HEK293 (cell line): Measurements from ENCODE around the gene MAPKAPK5.

Experiments used
- CTCF ChIA-PET: fragments of 350-600 bp; formaldehyde crosslinking; extraction: SDS; loops from one replicate; lab custom pipeline; 2021; ENCODE audit warnings: antibody characterized with exemption; lab: Yijun Ruan, JAX
- POLR2A ChIA-PET: fragments of 300-600 bp; formaldehyde crosslinking; extraction: SDS; loops from one replicate; lab custom pipeline; 2020; ENCODE audit warnings: antibody characterized with exemption, inconsistent platforms; lab: Yijun Ruan, JAX
- H3K27ac ChIP-seq: fragments of 200-500 bp; sonication (Bioruptor generic); 2 replicates; pipeline ENCODE4 v1.5.1; 2014; ENCODE audit warnings: low read depth, low read length, control low read depth, inconsistent platforms; ENCODE audit errors: extremely low read depth
- H3K36me3 ChIP-seq, 2 experiments: fragments of 200-500 bp in 1 of 2; sonication (Bioruptor generic) in 1 of 2; 1 replicate in 1 of 2; 2 replicates in 1 of 2; pipeline ENCODE4 v1.5.1; 2014 to 2017; ENCODE audit warnings: inconsistent platforms in 2 of 2, low read length in 2 of 2; ENCODE audit not compliant: control insufficient read depth in 2 of 2, insufficient read depth in 1 of 2
- H3K4me1 ChIP-seq: fragments of 200-500 bp; sonication (Bioruptor generic); 2 replicates; pipeline ENCODE4 v1.5.1; 2014; ENCODE audit warnings: mild to moderate bottlenecking, low read length, inconsistent platforms; ENCODE audit not compliant: control insufficient read depth, insufficient read depth
- H3K4me3 ChIP-seq: 2 replicates; pipeline ENCODE4 v1.5.1; 2011; ENCODE audit warnings: low read depth, mild to moderate bottlenecking, control low read depth, low read length, moderate library complexity
- H3K9me3 ChIP-seq: fragments of 200-500 bp; sonication (Bioruptor generic); 2 replicates; pipeline ENCODE4 v1.5.1; 2014; ENCODE audit warnings: low read depth, low read length, inconsistent platforms; ENCODE audit not compliant: control insufficient read depth, insufficient read depth
- GLIS1 ChIP-seq: fragments of 450-650 bp; formaldehyde crosslinking; IDR thresholded peaks from 2 replicates; pipeline ENCODE4 v1.5.1; 2016; ENCODE audit warnings: missing biosample characterization, missing genetic modification characterization
- RBAK ChIP-seq: fragments of 450-650 bp; formaldehyde crosslinking; IDR thresholded peaks from 2 replicates; pipeline ENCODE4 v1.5.1; 2016; ENCODE audit warnings: missing biosample characterization, missing genetic modification characterization
- SALL2 ChIP-seq: fragments of 450-650 bp; formaldehyde crosslinking; IDR thresholded peaks from 2 replicates; pipeline ENCODE4 v1.5.0; 2017; ENCODE audit warnings: missing biosample characterization, mild to moderate bottlenecking, missing genetic modification characterization, borderline replicate concordance
- SCRT2 ChIP-seq: fragments of 450-650 bp; formaldehyde crosslinking; IDR thresholded peaks from 2 replicates; pipeline ENCODE4 v1.5.1; 2016; ENCODE audit warnings: missing biosample characterization, missing genetic modification characterization
- TCF7L2 ChIP-seq: IDR thresholded peaks from 2 replicates; pipeline ENCODE4 v1.6.1; 2011; ENCODE audit warnings: low read depth, mild to moderate bottlenecking, inconsistent platforms, low read length, moderate library complexity, borderline replicate concordance
- ZNF133 ChIP-seq: fragments of 450-650 bp; formaldehyde crosslinking; IDR thresholded peaks from 2 replicates; pipeline ENCODE4 v1.5.1; 2016; ENCODE audit warnings: missing biosample characterization, missing genetic modification characterization
- ZNF23 ChIP-seq: fragments of 450-650 bp; formaldehyde crosslinking; IDR thresholded peaks from 2 replicates; pipeline ENCODE4 v1.5.1; 2016; ENCODE audit warnings: missing biosample characterization, missing genetic modification characterization, borderline replicate concordance
- ZNF248 ChIP-seq: fragments of 450-650 bp; formaldehyde crosslinking; IDR thresholded peaks from 2 replicates; pipeline ENCODE4 v1.5.1; 2017; ENCODE audit warnings: missing biosample characterization, missing genetic modification characterization
- ZNF600 ChIP-seq: fragments of 450-650 bp; formaldehyde crosslinking; IDR thresholded peaks from 2 replicates; pipeline ENCODE4 v1.5.1; 2016; ENCODE audit warnings: missing biosample characterization, missing genetic modification characterization
- TF ChIP-seq, protein P1 (sequence below): fragments of 450-650 bp; formaldehyde crosslinking; IDR thresholded peaks from 2 replicates; pipeline ENCODE4 v1.5.1; 2016; ENCODE audit warnings: missing biosample characterization, missing genetic modification characterization
- TF ChIP-seq, protein P2 (sequence below): fragments of 450-650 bp; formaldehyde crosslinking; IDR thresholded peaks from 2 replicates; pipeline ENCODE4 v1.5.1; 2016; ENCODE audit warnings: missing biosample characterization, missing genetic modification characterization, low read depth
- TF ChIP-seq, protein P3 (sequence below): fragments of 450-650 bp; formaldehyde crosslinking; IDR thresholded peaks from 2 replicates; pipeline ENCODE4 v1.5.1; 2016; ENCODE audit warnings: missing biosample characterization, missing genetic modification characterization
- TF ChIP-seq, protein P4 (sequence below): fragments of 450-650 bp; formaldehyde crosslinking; IDR thresholded peaks from 2 replicates; pipeline ENCODE4 v1.5.1; 2017; ENCODE audit warnings: missing biosample characterization, mild to moderate bottlenecking, missing genetic modification characterization, moderate library complexity
- TF ChIP-seq, protein P5 (sequence below): fragments of 450-650 bp; formaldehyde crosslinking; conservative IDR thresholded peaks from 2 replicates; pipeline ENCODE4 v1.5.1; 2016; ENCODE audit warnings: low read depth, missing biosample characterization, missing genetic modification characterization

Gene MAPKAPK5

DNA sequence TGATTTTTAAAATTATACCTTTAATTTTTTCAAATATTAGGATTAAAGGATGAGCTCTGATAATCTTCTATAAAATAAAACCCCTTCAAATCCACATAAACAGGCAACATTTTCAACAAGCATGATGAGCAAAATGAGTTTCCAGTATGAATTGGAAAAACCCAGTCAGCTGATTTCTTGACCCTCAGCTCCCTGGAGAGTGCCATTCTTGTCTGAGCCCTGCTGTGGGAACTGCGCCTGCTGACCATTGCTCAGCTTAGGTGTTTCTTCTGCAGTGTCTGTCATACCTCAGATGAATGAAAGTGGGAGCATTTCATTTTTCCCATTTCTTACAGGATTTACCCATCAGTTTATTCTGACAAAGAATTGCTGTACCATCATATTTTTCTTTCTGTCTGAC is 27.6 kb downstream of the MAPKAPK5 start:
- H3K9me3 ChIP-seq, result no peaks in the 10 kb centered on the region
- TF ChIP-seq, protein P1, sequence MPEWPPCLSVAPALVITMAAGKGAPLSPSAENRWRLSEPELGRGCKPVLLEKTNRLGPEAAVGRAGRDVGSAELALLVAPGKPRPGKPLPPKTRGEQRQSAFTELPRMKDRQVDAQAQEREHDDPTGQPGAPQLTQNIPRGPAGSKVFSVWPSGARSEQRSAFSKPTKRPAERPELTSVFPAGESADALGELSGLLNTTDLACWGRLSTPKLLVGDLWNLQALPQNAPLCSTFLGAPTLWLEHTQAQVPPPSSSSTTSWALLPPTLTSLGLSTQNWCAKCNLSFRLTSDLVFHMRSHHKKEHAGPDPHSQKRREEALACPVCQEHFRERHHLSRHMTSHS, result no peak
- no peak for TF ChIP-seq ZNF600 (tag by site-specific recombination)
- ChIA-PET CTCF (interaction anchor here (0.6 kb wide), 1 partner anchor 10 kb away, joined by 3 read pairs; no protein-coding TSS in a partner anchor), POLR2A (interaction anchor here (0.6 kb wide), 1 partner anchor 52 kb away, joined by 3 read pairs; no protein-coding TSS in a partner anchor)
- H3K27ac ChIP-seq, result no peak overlapping the region
- no peaks in the 10 kb centered on the region for H3K4me1 ChIP-seq
- no peak overlapping the region for H3K4me3 ChIP-seq
- H3K36me3 ChIP-seq, result peaks cover 66 to 81% of the 10 kb centered on the region in 2 experiments

DNA sequence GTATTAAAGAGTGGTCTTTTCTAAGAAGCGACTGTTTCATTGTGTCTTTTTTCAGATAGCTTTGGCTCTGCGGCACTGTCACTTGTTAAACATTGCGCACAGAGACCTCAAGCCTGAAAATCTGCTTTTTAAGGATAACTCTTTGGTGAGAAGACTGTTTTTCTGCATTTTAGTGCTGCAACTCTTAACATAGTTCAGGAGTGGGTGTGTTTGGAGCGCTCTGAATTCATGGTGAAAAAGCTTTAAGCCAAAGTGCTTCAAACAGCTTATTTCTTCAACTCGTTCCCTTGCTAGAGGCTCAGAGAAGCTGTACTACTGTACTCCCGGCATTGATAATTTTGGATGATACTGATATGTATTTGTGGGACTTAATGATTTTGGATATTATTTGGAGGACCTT is 28.2 kb downstream of the MAPKAPK5 start:
- no peak overlapping the region for H3K27ac ChIP-seq
- TF ChIP-seq RBAK (no peak), ZNF23 (tag by site-specific recombination) (no peak), SCRT2 (tag by site-specific recombination) (no peak)
- TF ChIP-seq, protein P1, result no peak
- H3K9me3 ChIP-seq, result no peaks in the 10 kb centered on the region
- no peaks in the 10 kb centered on the region for H3K4me1 ChIP-seq
- H3K4me3 ChIP-seq, result no peak overlapping the region
- POLR2A ChIA-PET, result no interaction called here
- peaks cover 66 to 81% of the 10 kb centered on the region in 2 experiments for H3K36me3 ChIP-seq
- CTCF ChIA-PET, result interaction anchor here (0.6 kb wide), 1 partner anchor 11 kb away, joined by 3 read pairs; no protein-coding TSS in a partner anchor

DNA sequence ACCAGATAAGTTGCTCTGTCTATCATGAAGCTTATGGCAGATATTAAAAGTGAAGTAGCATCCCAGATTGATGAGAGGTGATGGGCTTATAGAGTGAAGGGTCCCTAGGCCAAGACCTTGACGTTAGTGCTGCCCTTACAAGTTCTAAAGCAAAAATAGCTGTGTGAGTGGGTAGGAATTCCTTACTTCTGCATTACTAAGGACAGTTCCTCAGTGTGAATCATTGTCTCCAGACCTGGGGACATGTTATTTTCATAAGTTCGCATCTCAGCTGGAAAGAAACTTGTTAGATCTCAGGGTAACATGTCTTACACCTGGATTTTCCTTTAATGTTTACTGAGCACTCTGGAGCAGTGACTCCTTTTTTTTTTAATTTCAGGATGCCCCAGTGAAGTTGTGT is 28.7 kb downstream of the MAPKAPK5 start:
- CTCF ChIA-PET, result interaction anchor here (0.7 kb wide), 1 partner anchor 31 kb away, joined by 5 read pairs; no protein-coding TSS in a partner anchor
- Histone ChIP-seq H3K4me1 (no peaks in the 10 kb centered on the region), H3K4me3 (no peak overlapping the region), H3K36me3 (peaks cover 66 to 86% of the 10 kb centered on the region in 2 experiments), H3K27ac (no peak overlapping the region), H3K9me3 (no peaks in the 10 kb centered on the region)
- POLR2A ChIA-PET, result no interaction called here
- TF ChIP-seq TCF7L2 (no peak), ZNF133 (no peak)

DNA sequence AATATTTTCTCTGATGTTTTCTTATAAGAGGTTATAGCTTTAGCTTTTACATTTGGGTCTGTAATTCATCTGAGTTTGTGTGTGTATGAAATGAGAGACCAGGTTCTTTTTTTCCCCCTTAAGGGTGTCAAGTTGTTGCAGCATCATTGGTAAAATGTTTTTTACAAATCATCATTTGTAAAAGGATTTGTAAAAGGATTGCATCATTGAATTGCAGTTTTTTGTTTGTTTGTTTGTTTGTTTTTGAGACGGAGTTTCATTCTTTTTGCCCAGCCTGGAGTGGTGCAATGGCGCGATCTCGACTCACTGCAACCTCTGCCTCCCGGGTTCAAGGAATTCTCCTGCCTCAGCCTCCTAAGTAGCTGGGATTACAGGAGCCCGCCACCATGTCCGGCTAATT is 31.1 kb downstream of the MAPKAPK5 start:
- no peaks in the 10 kb centered on the region for H3K9me3 ChIP-seq
- CTCF ChIA-PET, result no interaction called here
- no peak overlapping the region for H3K4me3 ChIP-seq
- peaks cover 70 to 71% of the 10 kb centered on the region in 2 experiments for H3K36me3 ChIP-seq
- TF ChIP-seq SALL2, result no peak
- TF ChIP-seq, protein P2, sequence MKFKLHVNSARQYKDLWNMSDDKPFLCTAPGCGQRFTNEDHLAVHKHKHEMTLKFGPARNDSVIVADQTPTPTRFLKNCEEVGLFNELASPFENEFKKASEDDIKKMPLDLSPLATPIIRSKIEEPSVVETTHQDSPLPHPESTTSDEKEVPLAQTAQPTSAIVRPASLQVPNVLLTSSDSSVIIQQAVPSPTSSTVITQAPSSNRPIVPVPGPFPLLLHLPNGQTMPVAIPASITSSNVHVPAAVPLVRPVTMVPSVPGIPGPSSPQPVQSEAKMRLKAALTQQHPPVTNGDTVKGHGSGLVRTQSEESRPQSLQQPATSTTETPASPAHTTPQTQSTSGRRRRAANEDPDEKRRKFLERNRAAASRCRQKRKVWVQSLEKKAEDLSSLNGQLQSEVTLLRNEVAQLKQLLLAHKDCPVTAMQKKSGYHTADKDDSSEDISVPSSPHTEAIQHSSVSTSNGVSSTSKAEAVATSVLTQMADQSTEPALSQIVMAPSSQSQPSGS (tag by site-specific recombination), result 0 out of 2 replicates have a peak, but pooled peaks have one; percentile 25
- H3K27ac ChIP-seq, result no peak overlapping the region
- POLR2A ChIA-PET, result no interaction called here
- H3K4me1 ChIP-seq, result no peaks in the 10 kb centered on the region

DNA sequence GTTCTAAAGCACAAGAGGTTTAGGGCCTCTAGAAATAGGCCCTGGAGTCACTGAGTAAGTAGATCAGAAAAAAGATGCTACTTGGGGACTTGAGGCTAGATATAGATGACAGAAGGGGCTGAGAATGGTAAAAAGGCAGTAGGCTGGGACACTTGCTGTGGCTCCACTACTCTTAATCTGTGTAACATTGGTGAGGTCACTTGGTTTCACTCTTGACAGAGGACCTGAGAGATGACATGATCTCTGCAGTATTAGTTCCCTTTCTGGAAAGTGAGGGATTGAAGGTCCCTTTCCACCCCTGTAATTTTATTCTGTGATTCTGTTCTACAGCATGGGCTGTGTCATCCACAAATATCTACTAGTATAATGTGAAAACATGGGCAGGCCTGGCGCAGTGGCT is 39.7 kb downstream of the MAPKAPK5 start:
- H3K9me3 ChIP-seq, result no peaks in the 10 kb centered on the region
- no peaks in the 10 kb centered on the region for H3K4me1 ChIP-seq
- peaks cover 52 to 80% of the 10 kb centered on the region in 2 experiments for H3K36me3 ChIP-seq
- H3K4me3 ChIP-seq, result no peak overlapping the region
- POLR2A ChIA-PET, result no interaction called here
- TF ChIP-seq GLIS1 (tag by site-specific recombination) (no peak), ZNF248 (tag by site-specific recombination) (no peak)
- TF ChIP-seq, protein P3, sequence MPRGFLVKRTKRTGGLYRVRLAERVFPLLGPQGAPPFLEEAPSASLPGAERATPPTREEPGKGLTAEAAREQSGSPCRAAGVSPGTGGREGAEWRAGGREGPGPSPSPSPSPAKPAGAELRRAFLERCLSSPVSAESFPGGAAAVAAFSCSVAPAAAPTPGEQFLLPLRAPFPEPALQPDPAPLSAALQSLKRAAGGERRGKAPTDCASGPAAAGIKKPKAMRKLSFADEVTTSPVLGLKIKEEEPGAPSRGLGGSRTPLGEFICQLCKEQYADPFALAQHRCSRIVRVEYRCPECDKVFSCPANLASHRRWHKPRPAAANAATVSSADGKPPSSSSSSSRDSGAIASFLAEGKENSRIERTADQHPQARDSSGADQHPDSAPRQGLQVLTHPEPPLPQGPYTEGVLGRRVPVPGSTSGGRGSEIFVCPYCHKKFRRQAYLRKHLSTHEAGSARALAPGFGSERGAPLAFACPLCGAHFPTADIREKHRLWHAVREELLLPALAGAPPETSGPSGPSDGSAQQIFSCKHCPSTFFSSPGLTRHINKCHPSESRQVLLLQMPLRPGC (tag by site-specific recombination), result no peak
- TF ChIP-seq, protein P4, sequence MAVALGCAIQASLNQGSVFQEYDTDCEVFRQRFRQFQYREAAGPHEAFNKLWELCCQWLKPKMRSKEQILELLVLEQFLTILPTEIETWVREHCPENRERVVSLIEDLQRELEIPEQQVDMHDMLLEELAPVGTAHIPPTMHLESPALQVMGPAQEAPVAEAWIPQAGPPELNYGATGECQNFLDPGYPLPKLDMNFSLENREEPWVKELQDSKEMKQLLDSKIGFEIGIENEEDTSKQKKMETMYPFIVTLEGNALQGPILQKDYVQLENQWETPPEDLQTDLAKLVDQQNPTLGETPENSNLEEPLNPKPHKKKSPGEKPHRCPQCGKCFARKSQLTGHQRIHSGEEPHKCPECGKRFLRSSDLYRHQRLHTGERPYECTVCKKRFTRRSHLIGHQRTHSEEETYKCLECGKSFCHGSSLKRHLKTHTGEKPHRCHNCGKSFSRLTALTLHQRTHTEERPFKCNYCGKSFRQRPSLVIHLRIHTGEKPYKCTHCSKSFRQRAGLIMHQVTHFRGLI, result no peak
- TF ChIP-seq, protein P5, sequence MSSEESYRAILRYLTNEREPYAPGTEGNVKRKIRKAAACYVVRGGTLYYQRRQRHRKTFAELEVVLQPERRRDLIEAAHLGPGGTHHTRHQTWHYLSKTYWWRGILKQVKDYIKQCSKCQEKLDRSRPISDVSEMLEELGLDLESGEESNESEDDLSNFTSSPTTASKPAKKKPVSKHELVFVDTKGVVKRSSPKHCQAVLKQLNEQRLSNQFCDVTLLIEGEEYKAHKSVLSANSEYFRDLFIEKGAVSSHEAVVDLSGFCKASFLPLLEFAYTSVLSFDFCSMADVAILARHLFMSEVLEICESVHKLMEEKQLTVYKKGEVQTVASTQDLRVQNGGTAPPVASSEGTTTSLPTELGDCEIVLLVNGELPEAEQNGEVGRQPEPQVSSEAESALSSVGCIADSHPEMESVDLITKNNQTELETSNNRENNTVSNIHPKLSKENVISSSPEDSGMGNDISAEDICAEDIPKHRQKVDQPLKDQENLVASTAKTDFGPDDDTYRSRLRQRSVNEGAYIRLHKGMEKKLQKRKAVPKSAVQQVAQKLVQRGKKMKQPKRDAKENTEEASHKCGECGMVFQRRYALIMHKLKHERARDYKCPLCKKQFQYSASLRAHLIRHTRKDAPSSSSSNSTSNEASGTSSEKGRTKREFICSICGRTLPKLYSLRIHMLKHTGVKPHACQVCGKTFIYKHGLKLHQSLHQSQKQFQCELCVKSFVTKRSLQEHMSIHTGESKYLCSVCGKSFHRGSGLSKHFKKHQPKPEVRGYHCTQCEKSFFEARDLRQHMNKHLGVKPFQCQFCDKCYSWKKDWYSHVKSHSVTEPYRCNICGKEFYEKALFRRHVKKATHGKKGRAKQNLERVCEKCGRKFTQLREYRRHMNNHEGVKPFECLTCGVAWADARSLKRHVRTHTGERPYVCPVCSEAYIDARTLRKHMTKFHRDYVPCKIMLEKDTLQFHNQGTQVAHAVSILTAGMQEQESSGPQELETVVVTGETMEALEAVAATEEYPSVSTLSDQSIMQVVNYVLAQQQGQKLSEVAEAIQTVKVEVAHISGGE (tag by site-specific recombination), result no peak
- TF ChIP-seq, all 188 proteins: peak for 0
- no peak overlapping the region for H3K27ac ChIP-seq
- CTCF ChIA-PET, result no interaction called here
